HL-60/S4 treated with phorbol 12-myristate 13-acetate at 8.2 ng/mL for 4 days and 3 days (cell line): Measurements from ENCODE around the gene RERE.
"Not testable (repeated sequence)": the region's sequence is repeated elsewhere in the genome, so short reads cannot be mapped to it uniquely, and the experiment has no call there.

ENCODE experiments used
- in situ Hi-C: fragments of 300-500 bp; cut with MboI; formaldehyde crosslinking; loops from 2 replicates; pipeline ENCODE4 v1.15.0; 2022; ENCODE audit warnings: low sequenced_read_pairs

The RERE gene

DNA sequence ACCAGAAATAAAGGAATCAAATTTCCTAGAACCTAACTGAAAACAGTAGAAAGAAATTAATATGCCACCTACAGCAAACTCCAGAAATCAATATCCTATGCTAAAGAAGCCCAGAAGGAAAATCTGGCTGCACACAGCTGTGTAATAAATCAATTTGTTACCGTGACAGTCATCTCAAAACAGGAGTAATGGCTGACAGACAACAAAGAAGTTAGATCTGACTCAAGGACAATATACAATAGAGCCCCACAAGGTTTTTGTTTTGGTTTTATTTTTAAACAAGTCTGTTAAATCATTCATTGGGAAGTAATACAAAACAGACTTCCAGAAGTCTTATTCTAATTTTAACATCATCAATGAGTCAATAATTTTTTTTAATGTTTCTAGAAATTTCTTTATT is 168.4 kb downstream of the RERE start:
- in situ Hi-C loops: no loop called here

DNA sequence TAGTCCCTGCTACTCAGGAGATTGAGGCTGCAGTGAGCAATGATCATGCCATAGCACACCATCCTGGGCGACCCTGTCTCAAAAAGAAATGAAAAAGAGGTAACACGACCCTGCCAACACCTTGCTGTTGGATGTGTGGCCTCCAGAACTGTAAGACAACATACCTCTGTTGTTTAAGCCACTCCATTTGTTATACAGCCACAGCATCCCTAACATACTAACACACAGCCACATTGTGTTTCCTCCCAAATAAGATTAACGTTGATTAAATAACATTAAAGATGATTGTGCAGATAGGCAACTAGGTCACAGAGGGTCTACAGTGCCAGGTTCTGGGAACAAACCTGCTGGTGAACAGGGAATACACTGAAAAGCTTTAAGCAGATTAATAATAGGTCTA is 170.4 kb downstream of the RERE start:
- in situ Hi-C loops: no loop called here

DNA sequence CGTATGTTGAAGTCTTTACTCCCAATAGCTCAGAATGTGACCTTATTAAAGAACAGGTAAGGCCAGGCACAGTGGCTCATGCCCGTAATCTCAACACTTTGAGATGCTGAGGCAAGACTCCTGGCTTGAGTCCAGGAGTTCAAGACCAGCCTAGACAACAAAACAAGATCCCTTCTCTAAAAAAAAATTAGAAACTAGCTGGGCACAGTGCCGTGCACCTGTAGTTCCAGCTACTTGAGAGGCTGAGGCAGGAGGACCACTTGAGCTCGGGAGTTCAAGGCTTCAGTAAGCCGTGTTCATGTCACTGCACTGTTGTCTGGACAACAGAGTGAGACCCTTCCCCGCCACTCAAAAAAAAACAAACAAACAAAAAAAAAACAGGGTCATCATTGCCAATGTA is 171.3 kb downstream of the RERE start:
- in situ Hi-C loops: no loop called here

DNA sequence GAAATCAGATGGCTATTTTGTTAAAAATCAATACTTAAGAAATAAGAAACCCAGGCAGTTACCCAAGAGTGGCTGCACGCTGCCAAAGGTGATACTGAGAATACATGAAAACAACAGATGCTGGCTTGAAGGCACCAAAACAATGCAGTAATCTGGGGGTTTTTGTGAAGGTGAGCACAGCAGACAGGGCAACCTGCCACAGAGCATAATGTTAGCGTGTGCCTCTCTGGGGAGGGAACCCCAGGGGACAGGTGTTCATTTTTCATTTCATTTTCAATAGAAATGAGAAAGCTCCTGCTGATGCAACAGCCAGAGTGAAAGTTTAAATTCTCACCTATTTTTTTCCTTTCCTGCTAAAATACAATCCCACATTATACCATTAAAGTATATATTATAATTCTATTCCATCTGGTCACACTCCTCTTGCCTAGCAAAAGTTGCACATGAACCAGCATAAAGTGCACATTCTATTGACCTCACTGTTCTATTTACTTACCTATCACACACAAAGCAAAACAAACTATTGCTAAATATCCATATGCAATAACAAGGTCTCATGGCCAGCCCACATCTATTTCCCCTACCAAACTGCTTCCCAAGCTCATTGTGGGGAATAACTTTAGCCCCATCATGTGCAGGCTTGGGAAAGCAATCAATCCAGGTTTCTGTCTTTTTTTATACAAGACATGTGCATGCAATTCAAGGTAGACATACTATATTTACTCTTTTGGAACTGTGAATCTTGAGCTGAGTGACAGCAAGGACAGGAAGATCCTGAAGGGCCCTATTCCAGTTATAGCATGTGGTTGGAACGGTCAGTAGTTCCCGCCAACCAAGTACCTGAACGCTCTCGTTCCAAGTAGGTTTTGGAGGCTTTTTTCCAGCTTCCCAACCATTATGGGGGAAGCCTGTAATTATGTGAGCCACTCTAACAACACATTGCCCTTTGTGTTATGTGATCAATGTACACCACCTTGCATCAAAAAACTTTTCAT is 173.6 kb downstream of the RERE start:
- in situ Hi-C loops: no loop called here

DNA sequence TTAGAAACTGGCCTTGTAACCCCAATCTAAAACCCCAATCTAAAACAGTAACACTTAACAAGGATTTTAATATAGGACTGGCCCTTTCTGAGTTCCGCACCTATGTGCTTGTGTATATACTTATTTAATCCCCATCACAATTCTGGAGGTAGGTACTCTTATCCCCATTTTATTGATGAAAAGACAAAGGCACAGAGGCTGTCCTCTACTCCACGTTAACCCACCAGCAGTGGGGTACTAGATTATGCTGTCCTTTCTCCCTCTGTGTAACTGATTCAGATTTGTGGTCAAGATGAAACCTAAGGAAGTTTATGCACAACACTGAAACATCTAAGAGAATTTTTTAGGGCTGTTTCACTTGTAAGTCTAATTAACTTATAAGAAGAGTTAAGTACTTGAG is 175.3 kb downstream of the RERE start:
- in situ Hi-C loops: no loop called here

DNA sequence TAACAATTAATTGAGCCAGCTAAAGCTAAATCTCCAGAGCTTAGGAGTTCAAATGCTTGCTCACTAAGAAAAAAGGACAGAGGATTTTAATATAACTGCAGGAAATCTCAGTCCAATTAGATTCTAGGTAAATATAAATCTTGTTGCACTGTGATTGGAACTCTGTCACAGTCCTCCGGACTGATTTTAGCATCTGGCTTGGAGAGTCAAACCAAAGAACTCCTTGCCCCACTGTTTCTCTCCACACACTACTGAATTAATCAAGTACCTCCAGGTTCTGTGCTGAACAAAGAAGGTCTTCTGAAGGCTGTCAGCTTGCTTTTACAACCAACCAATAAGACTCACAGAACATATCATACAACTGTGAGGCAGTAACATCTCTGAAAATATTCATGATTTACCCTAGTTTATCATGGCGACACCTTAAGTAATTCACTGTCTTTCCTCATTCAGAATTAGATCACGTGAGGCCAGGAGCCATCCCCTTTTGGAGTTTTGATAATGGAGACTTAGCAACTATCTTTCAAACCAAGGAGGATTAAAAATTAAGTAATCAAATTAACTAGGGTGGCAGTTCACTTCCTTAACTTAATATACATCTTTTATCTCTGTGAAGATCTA is 176.0 kb downstream of the RERE start:
- in situ Hi-C loops: no loop called here

DNA sequence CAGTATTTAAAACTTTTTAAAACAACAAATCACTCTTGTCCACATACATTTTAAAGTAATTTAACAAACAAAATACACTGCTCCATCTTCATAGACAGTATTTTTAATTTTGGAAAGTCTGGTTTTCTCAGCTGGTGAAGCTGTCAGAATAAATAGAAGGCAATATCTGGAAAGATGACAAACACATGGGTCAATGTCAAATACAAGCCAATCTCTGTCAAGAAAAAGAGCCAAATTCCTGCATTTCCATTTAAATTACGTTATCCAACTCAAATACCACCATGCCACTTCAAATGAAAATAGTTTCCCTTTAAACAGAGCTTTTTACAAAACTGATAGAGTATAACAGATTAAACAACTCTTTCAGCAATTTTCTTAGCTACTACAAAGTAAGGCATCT is 176.5 kb downstream of the RERE start:
- in situ Hi-C loops: no loop called here

DNA sequence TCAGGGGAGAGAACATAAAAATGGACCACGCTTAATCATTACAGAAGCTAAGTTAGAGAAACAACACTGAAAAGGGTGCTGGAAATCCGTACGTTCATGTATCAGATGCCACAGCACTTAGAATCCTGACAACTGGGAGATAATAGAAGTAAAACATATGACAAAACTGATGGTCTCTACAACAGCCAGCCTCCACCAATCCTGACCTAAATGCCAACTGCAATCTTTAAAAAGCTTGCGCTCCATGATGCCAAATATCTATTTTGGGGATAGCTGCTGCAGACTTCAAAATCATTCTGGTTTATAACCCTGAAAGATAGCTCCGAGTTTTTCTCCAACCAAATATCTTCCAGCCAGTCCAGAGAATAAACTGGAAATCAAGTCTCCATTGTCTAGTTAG is 178.3 kb downstream of the RERE start:
- in situ Hi-C loops: no loop called here

DNA sequence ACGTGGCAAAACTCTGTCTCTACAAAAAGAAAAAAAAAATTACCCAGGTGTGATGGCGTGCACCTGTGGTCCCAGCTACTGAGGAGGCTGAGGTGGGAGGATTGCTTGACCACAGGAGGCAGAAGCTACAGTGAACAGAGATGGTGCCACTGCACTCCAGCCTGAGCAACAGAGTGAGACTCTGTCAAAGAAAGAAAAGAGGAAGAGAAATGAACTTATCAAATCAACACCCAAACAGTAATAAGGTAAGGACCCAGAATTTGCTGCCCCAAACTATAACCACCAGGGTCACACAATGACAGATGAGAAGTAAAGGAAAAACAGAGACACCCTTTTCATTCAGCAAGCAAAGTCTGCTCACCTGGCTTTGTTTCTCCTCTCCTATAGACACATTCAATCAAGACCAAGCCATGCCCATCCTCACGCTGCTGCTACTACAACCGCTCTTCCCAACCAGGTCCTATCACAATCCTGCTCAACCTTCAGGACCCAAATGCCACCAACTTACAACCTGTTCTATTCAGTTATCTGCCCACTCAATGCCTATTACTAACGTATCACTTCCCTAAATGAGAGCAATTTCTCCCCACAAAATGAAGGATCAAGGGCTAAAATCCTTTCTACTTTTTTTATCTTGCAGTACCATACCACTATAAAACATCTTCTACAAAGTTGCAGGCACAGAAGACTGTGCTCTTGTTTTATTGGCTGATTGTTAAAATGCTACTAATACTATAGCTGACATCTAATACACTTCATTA is 183.5 kb downstream of the RERE start:
- in situ Hi-C loops: no loop called here

DNA sequence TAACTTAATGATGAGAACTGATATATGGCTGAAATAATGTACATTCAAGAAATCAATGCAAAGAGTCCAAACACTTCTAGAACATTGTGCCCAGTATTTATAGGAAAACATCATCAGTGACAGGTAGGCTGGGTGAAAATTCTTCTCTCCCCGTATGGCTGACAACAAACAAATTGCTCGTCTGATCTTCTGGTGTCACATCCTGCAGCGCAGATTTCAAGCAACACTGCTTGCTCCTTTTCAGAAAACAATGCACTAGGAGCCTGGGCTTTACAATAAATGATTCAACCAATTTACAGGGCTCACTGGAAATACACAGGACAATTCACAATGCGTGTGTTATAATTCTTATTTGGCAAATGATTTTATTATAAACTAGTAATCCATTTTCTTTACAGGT is 185.3 kb downstream of the RERE start:
- in situ Hi-C loops: no loop called here

DNA sequence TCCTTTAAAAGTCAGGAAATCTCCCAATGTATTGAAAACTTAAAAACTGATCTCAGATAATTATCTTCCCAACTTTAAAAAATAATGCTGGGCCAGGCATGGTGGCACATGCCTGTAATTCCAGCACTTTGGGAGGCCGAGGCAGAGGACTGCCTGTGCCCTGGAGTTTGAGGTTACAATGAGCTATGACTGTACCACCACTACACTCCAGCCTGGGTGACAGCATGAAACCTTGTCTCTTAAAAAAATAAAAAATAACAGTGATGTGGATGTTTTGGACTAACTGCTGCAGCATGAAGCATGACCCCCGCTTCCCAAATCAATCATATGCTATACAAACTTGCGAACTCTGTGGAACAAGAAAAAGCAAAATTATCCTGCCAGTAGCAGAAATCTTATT is 186.3 kb downstream of the RERE start:
- in situ Hi-C loops: no loop called here

DNA sequence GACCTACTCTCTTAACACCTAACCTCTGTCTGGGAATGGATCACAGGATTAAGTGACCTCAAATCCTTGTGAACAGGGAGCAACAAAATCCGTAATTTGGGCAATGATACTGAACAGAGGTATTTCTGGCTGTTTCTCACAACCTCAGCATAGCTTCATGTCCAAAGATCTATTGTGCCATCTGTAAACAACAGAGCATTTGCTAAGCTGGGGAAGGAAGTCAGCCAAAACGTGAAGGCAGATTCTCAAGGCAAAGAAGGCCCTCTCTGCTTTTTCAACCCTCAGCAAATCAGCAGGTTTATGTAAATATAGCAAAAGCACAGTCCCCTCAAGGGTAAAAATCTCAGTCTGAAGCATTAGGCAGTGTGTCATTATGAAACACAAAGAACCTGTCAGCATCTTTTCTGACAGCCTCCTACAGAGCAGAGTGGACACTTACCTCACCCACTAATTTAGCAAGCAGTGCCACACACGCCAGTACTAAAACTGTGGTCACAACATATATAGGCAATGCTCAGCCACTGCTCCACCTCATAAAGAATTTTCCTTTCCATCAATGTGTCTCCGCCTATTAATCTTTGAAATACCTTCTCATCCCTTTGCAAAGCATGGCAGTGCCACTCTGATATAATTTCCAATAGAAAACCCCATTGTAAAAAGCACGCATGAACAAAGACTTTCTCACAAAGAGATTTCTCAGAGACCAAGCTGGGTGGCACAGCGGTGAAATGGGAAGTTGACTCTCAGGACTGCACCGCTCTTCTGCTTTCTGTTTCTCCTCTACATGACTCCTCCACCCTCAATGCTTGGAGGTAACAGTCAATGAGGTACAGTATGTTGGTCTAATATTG is 188.0 kb downstream of the RERE start:
- in situ Hi-C loops: no loop called here

DNA sequence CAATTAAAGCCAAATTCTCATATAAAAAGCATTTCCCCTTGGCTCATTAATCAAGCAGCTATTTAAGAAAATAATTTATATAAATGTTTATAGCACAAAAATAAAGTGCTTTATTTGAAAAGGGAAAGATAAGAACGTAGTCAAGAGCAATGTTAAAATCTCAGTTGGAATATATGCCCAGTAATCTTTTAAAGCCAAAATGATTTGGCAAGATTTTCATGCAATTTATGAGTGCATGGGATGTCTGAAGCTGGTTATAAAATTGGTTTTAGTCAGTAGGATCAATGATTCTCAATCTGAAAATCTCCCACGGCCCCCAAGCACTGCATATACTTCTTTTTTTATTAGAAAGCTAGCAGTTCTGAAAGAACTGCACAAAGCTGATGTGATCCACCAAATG is 188.8 kb downstream of the RERE start:
- in situ Hi-C loops: no loop called here

DNA sequence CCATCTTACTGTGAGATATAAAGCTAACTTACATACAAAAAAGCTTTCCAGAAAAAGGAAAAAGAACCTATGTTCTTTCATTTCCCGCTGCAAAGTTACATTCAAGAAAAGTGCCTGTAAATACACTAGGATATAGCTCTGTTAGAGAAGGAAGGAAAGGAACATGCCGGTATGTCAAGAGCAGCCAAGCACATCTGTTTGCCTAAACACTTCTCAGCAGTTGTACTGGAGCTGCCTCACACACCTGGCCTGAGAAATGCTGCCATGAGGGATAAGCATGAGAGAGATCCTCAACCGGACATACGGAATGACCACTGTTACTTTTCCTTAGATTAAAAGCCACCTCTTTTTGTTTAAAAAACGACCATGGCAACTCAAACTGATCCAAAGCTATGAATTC is 189.7 kb downstream of the RERE start:
- in situ Hi-C loops: no loop called here

DNA sequence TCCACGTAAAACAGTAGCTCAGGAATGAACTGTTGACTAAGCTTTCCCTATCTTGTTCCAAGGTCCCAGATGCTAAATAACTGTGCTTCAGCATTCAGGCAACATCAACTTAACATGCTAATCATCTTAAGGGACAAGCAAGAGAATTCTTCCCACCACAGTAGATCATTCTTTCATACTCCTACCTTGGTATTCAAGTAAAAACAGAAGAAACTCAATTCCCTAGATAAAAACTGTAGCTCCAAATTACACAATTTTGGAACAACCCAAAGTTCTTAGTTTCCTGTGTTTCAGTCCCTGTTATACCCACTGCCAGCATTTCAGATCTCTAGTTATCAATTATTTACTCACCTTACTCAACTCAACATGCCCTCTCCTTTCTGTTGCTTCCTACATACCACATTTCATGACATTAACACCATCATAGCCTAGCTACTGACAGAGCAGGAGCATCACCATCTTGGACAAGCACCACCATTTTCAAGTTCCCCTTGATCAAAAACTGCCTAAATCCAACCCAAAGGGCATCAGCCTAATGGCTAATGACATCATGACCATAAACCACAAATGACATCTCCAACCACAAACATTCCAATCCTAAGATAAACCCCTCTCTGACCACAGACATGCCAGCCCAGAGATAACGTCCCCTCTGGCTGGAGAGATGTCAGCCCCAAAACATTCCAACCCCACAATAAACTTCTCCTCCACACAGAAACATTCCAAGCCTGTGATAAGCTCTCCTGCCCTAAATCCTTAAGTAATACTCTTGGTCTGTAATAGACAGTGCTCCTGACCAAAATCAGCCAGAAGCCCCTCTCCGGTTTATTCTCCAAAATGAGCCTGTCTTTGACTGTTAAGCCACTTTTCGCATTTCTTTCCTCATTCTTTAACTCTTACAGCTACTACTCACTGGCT is 191.2 kb downstream of the RERE start:
- in situ Hi-C loops: no loop called here

DNA sequence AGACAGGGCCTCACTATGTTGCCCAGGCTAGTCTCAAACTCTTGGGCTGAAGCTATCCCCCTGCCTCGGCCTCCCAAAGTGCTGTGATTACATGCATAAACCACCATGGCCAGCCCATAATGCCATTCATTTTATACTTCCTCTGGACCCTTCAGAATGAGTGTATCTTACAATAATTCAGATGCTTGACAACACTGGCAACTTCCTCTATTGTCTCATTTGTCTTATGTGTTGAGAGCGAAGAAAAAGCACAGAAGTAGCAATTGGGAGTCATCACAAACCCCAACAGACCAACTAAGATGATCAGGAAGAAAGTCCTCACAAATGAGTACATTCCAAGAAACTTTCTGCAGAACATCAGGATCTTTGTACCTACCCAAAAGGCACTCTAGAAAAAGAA is 191.9 kb downstream of the RERE start:
- in situ Hi-C loops: no loop called here

DNA sequence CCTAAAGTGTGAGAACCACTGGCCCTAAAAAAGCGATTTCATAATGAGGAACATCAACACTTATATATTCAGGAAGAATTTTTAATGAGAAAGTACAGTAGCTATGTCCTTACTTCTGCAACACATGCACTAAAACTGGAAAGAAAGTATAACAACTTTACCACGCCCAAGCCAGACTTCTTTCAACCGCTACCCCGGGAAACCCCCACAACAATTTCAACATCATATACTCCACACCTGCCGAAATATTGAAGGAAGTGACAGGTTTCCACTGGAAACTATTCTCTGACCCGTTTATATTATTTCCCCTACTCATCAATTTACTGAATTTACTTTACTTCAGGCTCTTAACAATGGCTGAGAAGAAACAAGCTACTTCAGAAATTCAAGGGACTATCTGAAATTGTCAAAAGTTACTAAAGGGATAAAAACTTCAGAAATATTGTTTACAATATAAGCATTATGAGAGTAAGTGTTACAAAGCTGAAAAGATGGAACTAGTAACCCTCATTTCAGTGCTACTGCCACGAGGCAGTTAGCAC is 193.7 kb downstream of the RERE start:
- in situ Hi-C loops: not testable (repeated sequence)

DNA sequence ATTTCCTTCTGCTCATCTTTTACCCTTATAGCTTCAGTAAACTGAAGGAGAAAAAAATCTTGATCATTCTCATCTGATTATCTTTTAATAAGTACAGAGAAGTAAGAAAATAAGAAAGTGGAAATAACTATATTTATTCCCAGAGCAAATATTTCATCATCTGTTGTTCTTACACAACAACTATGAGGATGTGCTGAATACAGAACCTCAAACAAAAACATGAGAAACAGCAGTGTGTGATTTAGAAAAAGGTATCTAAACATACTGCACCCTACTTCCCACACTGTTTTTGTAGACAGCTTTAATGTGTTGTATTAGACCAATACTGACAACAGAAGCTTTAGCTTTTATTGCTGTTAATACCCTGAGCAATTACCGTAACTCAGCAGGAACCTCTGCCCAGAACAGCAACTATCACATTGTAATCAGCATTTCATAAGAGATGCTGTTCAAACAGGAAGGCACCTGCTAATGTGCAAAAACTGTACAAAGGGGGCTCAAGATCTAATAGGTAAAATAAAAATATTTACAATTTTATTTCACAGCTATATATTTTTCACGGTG is 195.6 kb downstream of the RERE start:
- in situ Hi-C loops: not testable (repeated sequence)

DNA sequence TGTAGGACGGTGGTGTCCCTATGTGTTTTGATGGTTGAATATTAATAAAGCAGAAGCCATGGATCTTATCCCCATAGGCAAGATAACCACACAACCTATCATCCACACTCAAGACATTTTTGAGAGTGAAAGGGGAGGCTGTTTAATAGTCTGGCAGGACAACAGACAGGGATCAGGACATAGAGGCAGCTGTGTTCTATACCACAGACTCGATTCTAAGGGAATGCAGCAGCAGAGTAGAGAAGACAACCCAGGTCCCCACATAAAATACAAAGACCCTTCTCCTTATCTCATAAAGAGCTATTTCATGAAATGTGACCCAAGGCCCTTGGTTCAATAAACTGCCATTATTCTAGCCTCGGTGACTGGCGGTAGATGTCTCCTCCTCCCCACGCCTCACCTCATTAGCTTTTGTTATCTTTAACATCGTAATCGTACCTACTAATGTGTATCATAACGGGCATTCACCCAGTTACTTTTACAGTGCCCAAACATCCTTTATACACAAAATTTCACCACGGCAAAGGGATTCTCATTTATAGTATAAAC is 196.3 kb downstream of the RERE start:
- in situ Hi-C loops: not testable (repeated sequence)
